Measurements from ENCODE around the gene SPATS2. TPM values are rescaled to one million over a fixed set of nuclear protein-coding genes. Genes with fewer than 3 reads are reported as not detected.

The SPATS2 gene
- total RNA-seq, 2 experiments from 2014 or later = 22.7 to 36.4 TPM

DNA sequence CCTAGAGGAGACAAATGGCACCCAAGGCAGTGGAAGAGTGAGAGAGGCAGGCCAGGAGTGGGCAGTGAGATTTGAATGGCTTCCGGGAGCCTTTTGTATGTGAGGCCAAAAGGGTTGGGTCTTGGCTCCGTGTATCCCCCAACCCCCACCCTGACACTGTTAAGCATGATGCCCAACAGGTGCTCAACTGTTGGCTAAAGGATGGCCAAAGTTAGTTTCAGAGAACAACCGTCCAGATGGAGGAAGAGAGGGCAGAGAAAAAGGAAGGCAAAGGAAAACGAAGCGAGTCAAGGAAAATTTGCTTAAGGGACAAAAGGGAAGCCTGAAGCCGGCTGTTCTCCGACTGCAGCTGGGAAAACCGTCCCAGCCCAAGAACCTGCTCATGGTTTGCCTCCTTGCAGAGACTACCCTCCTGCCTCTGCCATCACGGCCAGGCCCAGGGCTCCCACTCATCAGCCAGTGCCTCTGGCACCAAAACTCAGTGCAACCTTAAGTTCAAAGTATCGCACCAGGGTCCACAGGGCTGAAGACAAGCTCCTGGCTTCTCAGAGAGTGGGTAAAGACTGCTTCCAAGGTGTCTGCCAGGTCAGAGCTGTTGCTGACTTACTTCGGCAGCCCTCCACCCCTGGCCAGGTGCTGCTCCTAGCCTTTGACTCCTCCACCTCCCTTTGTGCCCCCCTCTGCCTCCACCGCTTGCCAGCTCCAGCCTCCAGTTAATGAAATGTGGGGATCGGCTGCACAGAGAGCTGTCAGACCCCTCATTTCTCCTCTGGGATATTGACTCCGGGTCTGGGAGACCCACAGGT is 26.1 kb upstream of the SPATS2 start:
- H2AFZ ChIP-seq (ENCODE audit: low read length) = no peak overlapping the region
- H3K9me3 ChIP-seq (ENCODE audit: low read length) = no peaks in the 10 kb centered on the region
- no peaks in the 10 kb centered on the region for H4K20me1 ChIP-seq (ENCODE audit: insufficient read depth, low read length)
- H3K4me1 ChIP-seq (ENCODE audit: insufficient read depth, low read length, poor library complexity, severe bottlenecking) = peaks cover 46% of the 10 kb centered on the region
- no peak for TF ChIP-seq EZH2phosphoT487 (IDR thresholded peaks at IDR 0.05; ENCODE audit: borderline replicate concordance, low read depth, low read length)
- TF ChIP-seq, protein P1, sequence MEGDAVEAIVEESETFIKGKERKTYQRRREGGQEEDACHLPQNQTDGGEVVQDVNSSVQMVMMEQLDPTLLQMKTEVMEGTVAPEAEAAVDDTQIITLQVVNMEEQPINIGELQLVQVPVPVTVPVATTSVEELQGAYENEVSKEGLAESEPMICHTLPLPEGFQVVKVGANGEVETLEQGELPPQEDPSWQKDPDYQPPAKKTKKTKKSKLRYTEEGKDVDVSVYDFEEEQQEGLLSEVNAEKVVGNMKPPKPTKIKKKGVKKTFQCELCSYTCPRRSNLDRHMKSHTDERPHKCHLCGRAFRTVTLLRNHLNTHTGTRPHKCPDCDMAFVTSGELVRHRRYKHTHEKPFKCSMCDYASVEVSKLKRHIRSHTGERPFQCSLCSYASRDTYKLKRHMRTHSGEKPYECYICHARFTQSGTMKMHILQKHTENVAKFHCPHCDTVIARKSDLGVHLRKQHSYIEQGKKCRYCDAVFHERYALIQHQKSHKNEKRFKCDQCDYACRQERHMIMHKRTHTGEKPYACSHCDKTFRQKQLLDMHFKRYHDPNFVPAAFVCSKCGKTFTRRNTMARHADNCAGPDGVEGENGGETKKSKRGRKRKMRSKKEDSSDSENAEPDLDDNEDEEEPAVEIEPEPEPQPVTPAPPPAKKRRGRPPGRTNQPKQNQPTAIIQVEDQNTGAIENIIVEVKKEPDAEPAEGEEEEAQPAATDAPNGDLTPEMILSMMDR (conservative IDR thresholded peaks at IDR 0.05; ENCODE audit: low read length) = no peak
- no peaks in the 10 kb centered on the region for H3K79me2 ChIP-seq (ENCODE audit: insufficient read depth, low read depth, low read length)
- H3K9me2 ChIP-seq (ENCODE audit: insufficient read depth, low read length) = no peaks in the 10 kb centered on the region
- no peak overlapping the region for H3K4me2 ChIP-seq (ENCODE audit: low read length)
- CTCF ChIA-PET (ENCODE audit: unreplicated experiment) = interaction anchor here (1.2 kb wide), 1 partner anchor 26 kb away, joined by 3 read pairs; the partner anchor contains the start of gene SPATS2
- no peak overlapping the region for H3K4me3 ChIP-seq (ENCODE audit: low read depth, low read length, poor library complexity, severe bottlenecking)
- POLR2A ChIA-PET = interaction anchor here (2.2 kb wide), 1 partner anchor 26 kb away, joined by 6 read pairs; the partner anchor contains the start of gene SPATS2
- no peak overlapping the region for H3K27ac ChIP-seq (ENCODE audit: low read depth, low read length, poor library complexity, severe bottlenecking)
- no TSS peak for BruUV-seq (replicated peaks)
- no peaks in the 10 kb centered on the region for H3K36me3 ChIP-seq (ENCODE audit: insufficient read depth, low read length)
- no peak for DNase-seq (ENCODE audit: low spot score)
- intact Hi-C loops (cut with micrococcal nuclease; ENCODE audit: unreplicated experiment) = no loop called here

DNA sequence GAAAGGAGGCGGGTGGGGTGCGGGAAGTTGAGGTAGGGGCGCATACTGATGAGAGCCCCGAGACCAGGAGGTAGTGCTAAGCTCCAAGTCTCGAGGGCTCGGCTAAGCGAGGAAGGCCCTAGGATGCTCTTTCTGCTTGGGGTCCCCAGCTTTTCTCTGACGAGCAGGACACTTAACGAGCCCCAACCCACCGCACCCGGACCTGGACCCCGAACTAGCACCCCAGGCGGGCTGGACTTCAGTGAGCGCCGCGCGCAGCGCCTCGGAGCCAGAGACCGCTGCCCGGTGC is 25.5 kb upstream of the SPATS2 start:
- H3K27ac ChIP-seq (ENCODE audit: low read depth, low read length, poor library complexity, severe bottlenecking) = no peak overlapping the region
- no peaks in the 10 kb centered on the region for H3K9me2 ChIP-seq (ENCODE audit: insufficient read depth, low read length)
- CTCF ChIA-PET (ENCODE audit: unreplicated experiment) = interaction anchor here (1.2 kb wide), 1 partner anchor 25 kb away, joined by 3 read pairs; the partner anchor contains the start of gene SPATS2
- H3K36me3 ChIP-seq (ENCODE audit: insufficient read depth, low read length) = no peaks in the 10 kb centered on the region
- H2AFZ ChIP-seq (ENCODE audit: low read length) = no peak overlapping the region
- no peak overlapping the region for H3K4me3 ChIP-seq (ENCODE audit: low read depth, low read length, poor library complexity, severe bottlenecking)
- POLR2A ChIA-PET = interaction anchor here (2.2 kb wide), 1 partner anchor 25 kb away, joined by 6 read pairs; the partner anchor contains the start of gene SPATS2
- no peaks in the 10 kb centered on the region for H3K9me3 ChIP-seq (ENCODE audit: low read length)
- H3K79me2 ChIP-seq (ENCODE audit: insufficient read depth, low read depth, low read length) = no peaks in the 10 kb centered on the region
- peaks cover 49% of the 10 kb centered on the region for H3K4me1 ChIP-seq (ENCODE audit: insufficient read depth, low read length, poor library complexity, severe bottlenecking)
- intact Hi-C loops (cut with micrococcal nuclease; ENCODE audit: unreplicated experiment) = loop anchor here (1.0 kb wide), 1 partner anchor 53 kb away; no protein-coding TSS in a partner anchor
- DNase-seq (ENCODE audit: low spot score) = no peak
- no peak overlapping the region for H3K4me2 ChIP-seq (ENCODE audit: low read length)
- TF ChIP-seq, protein P1 (conservative IDR thresholded peaks at IDR 0.05; ENCODE audit: low read length) = no peak
- no peak for TF ChIP-seq EZH2phosphoT487 (IDR thresholded peaks at IDR 0.05; ENCODE audit: borderline replicate concordance, low read depth, low read length)
- BruUV-seq (replicated peaks) = no TSS peak
- H4K20me1 ChIP-seq (ENCODE audit: insufficient read depth, low read length) = no peaks in the 10 kb centered on the region
